GM23338 (cell line): ENCODE measurements around the gene ZGPAT. TPM values are rescaled to one million over a fixed set of nuclear protein-coding genes. Genes with fewer than 3 reads are reported as not detected.

Experiments used
- ATAC-seq: fragments of 200-7000 bp; cut with Tn5 transposase; 3 replicates; pipeline ENCODE4 v1.9.1; 2020
- DNase-seq: peaks from one replicate; pipeline ENCODE4 v3.0.0-alpha.2; 2015; ENCODE audit warnings: low spot score
- H2AFZ ChIP-seq: fragments of 200-600 bp; sonication (generic); 2 replicates; pipeline ENCODE4 v1.8.0; 2016; ENCODE audit warnings: antibody characterized with exemption, mild to moderate bottlenecking, moderate library complexity
- H3F3A ChIP-seq: fragments of 200-600 bp; sonication (generic); replicated peaks from 2 replicates; pipeline ENCODE4 v1.8.0; 2017; ENCODE audit warnings: antibody characterized with exemption, mixed run types, low read depth
- H3K27ac ChIP-seq: fragments of 200-600 bp; sonication (generic); 2 replicates; pipeline ENCODE4 v1.6.1; 2016; ENCODE audit warnings: low read depth
- H3K27me3 ChIP-seq: fragments of 200-600 bp; sonication (generic); 2 replicates; pipeline ENCODE4 v1.8.0; 2016; ENCODE audit warnings: mild to moderate bottlenecking, mixed run types, moderate library complexity; ENCODE audit not compliant: insufficient read depth
- H3K36me3 ChIP-seq: fragments of 200-600 bp; sonication (generic); 2 replicates; pipeline ENCODE4 v1.8.0; 2016; ENCODE audit warnings: mild to moderate bottlenecking; ENCODE audit not compliant: insufficient read depth
- H3K4me1 ChIP-seq: fragments of 200-600 bp; sonication (generic); 2 replicates; pipeline ENCODE4 v1.8.0; 2016; ENCODE audit warnings: mild to moderate bottlenecking, moderate library complexity; ENCODE audit not compliant: insufficient read depth
- H3K4me2 ChIP-seq: fragments of 200-600 bp; sonication (generic); 2 replicates; pipeline ENCODE4 v1.7.1; 2017; ENCODE audit warnings: mixed run types
- H3K4me3 ChIP-seq: fragments of 200-600 bp; sonication (generic); 2 replicates; pipeline ENCODE4 v1.6.1; 2016; ENCODE audit warnings: mixed run types
- H3K79me2 ChIP-seq: fragments of 200-600 bp; sonication (generic); replicated peaks from 2 replicates; pipeline ENCODE4 v1.8.0; 2017; ENCODE audit warnings: mild to moderate bottlenecking; ENCODE audit not compliant: insufficient read depth
- H3K9me2 ChIP-seq: fragments of 200-600 bp; sonication (generic); 2 replicates; pipeline ENCODE4 v1.8.0; 2017; ENCODE audit not compliant: insufficient read depth
- H4K20me1 ChIP-seq: fragments of 200-600 bp; sonication (generic); replicated peaks from 2 replicates; pipeline ENCODE4 v1.8.0; 2017; ENCODE audit warnings: mild to moderate bottlenecking; ENCODE audit not compliant: insufficient read depth
- H3K27ac Mint-ChIP-seq: 2 replicates; pipeline ENCODE4 v1.8.0; 2020; ENCODE audit warnings: inconsistent platforms, mild to moderate bottlenecking, moderate library complexity, mixed read lengths
- H3K27me3 Mint-ChIP-seq: 3 replicates; pipeline ENCODE4 v1.8.0; 2022; ENCODE audit warnings: low read depth, mild to moderate bottlenecking, moderate library complexity, mixed read lengths, inconsistent platforms; ENCODE audit not compliant: insufficient read depth, poor library complexity
- H3K36me3 Mint-ChIP-seq: 3 replicates; pipeline ENCODE4 v1.8.0; 2021; ENCODE audit warnings: low read depth, mild to moderate bottlenecking, inconsistent platforms, moderate library complexity, mixed read lengths
- H3K4me1 Mint-ChIP-seq: 3 replicates; pipeline ENCODE4 v1.8.0; 2020; ENCODE audit warnings: mild to moderate bottlenecking, inconsistent platforms, mixed read lengths
- H3K4me3 Mint-ChIP-seq: 3 replicates; pipeline ENCODE4 v1.8.0; 2021; ENCODE audit warnings: moderate library complexity, mild to moderate bottlenecking, inconsistent platforms, mixed read lengths
- H3K9me3 Mint-ChIP-seq: 3 replicates; pipeline ENCODE4 v1.8.0; 2020; ENCODE audit warnings: moderate library complexity, mild to moderate bottlenecking, inconsistent platforms, mixed read lengths
- CREB1 ChIP-seq: fragments of 250-450 bp; sonication (Bioruptor Pico); IDR thresholded peaks from 2 replicates; pipeline ENCODE4 v1.5.0; 2020; ENCODE audit warnings: low read depth, mild to moderate bottlenecking, moderate library complexity
- CTCF ChIP-seq, 2 experiments: fragments of 200-600 bp in 1 of 2; sonication (generic) in 1 of 2; conservative IDR thresholded peaks; 2 replicates each; pipeline versions ENCODE4 v1.5.1 to v1.6.1; 2016 to 2017; ENCODE audit warnings: antibody characterized with exemption in 2 of 2, low read depth in 2 of 2, mild to moderate bottlenecking in 2 of 2, moderate library complexity in 1 of 2
- EZH2 ChIP-seq: fragments of 200-600 bp; sonication (generic); IDR thresholded peaks from one replicate; pipeline ENCODE4 v1.8.0; 2017; ENCODE audit warnings: antibody characterized with exemption, mild to moderate bottlenecking, low read depth; ENCODE audit not compliant: unreplicated experiment
- JUNB ChIP-seq: IDR thresholded peaks from one replicate; pipeline ENCODE4 v1.6.1; 2016; ENCODE audit warnings: antibody characterized with exemption; ENCODE audit not compliant: unreplicated experiment
- POLR2AphosphoS5 ChIP-seq: IDR thresholded peaks from 2 replicates; pipeline ENCODE4 v1.6.1; 2016; ENCODE audit warnings: antibody characterized with exemption, low read depth
- REST ChIP-seq: IDR thresholded peaks from one replicate; pipeline ENCODE4 v1.6.1; 2018; ENCODE audit warnings: antibody characterized with exemption; ENCODE audit not compliant: unreplicated experiment
- STAT1 ChIP-seq: IDR thresholded peaks from one replicate; pipeline ENCODE4 v1.6.1; 2016; ENCODE audit warnings: antibody characterized with exemption; ENCODE audit not compliant: unreplicated experiment
- ZNF114 ChIP-seq: fragments of 250-450 bp; sonication (Bioruptor Pico); IDR thresholded peaks from 2 replicates; pipeline ENCODE4 v1.5.0; 2020; ENCODE audit warnings: mild to moderate bottlenecking, moderate library complexity
- ZNF331 ChIP-seq: fragments of 250-450 bp; sonication (Bioruptor Pico); IDR thresholded peaks from 2 replicates; pipeline ENCODE4 v1.5.0; 2020; ENCODE audit warnings: low read depth, mild to moderate bottlenecking, moderate library complexity
- polyA plus RNA-seq: library from polyadenylated mRNA; unstranded; fragments of >200 nt; fragmentation: Nextera tagmentation; extraction: Ambion mirVana; gene quantifications from 2 replicates; pipeline ENCODE4 v1.2.1, GENCODE V29; 2016
- total RNA-seq: library from RNA; depleted of rRNA; stranded (reverse); fragments of >200 nt; shearing (Covaris generic); gene quantifications from 2 replicates; pipeline ENCODE4 v1.2.3, GENCODE V29; 2014

The ZGPAT gene
- total and polyA plus RNA-seq, 2 experiments from 2014 or later: 25.0 to 39.2 TPM

GRCh38 chr20:63696306-63696627, 11.6 kb upstream of the ZGPAT start:
- H3K9me2 ChIP-seq: no peaks in the 10 kb centered on the region
- H3K27ac ChIP-seq: no peak overlapping the region
- H3K79me2 ChIP-seq: no peaks in the 10 kb centered on the region
- peak overlapping the region; percentile 65 for H3K4me3 ChIP-seq
- H3K27me3 ChIP-seq: no peaks in the 10 kb centered on the region
- peaks cover 3% of the 10 kb centered on the region; the same call in 2 of the 3 replicates for H3K4me1 Mint-ChIP-seq
- no peaks in the 10 kb centered on the region for H3K4me1 ChIP-seq
- H2AFZ ChIP-seq: no peak overlapping the region
- peak overlapping the region; percentile 61; the same call in 2 of the 3 replicates for H3K4me3 Mint-ChIP-seq
- peak; percentile 82 for ATAC-seq
- no peaks in the 10 kb centered on the region for H4K20me1 ChIP-seq
- H3K9me3 Mint-ChIP-seq: peaks cover 14% of the 10 kb centered on the region; the same call in 2 of the 3 replicates
- H3F3A ChIP-seq: peaks cover 4% of the 10 kb centered on the region; the same call in 1 of the 2 replicates
- peak; percentile 47 for TF ChIP-seq REST
- TF ChIP-seq POLR2AphosphoS5: no peak
- H3K36me3 Mint-ChIP-seq: peaks cover 26% of the 10 kb centered on the region
- H3K36me3 ChIP-seq: no peaks in the 10 kb centered on the region
- no peak overlapping the region for H3K27ac Mint-ChIP-seq
- DNase-seq: peak; percentile 82
- H3K4me2 ChIP-seq: peak overlapping the region; percentile 88
- peaks cover 32% of the 10 kb centered on the region for H3K27me3 Mint-ChIP-seq

GRCh38 chr20:63696628-63697356, 11.0 kb upstream of the ZGPAT start, which contains the start of gene TNFRSF6B:
Gene TNFRSF6B, plus strand, starts transcription at chr20:63696652. Its CDS starts 116 bp downstream, at chr20:63696768.
- TF ChIP-seq CREB1: no peak
- no peak for TF ChIP-seq STAT1
- TF ChIP-seq POLR2AphosphoS5: peak; percentile 57; the same call in 1 of the 2 replicates
- TF ChIP-seq REST: no peak
- TF ChIP-seq ZNF114: no peak
- no peak for TF ChIP-seq EZH2
- TF ChIP-seq ZNF331 (CRISPR knock-in tag): no peak
- TF ChIP-seq JUNB: no peak
- TF ChIP-seq CTCF (conservative IDR thresholded peaks at IDR 0.05; ENCODE audit: low read depth in 2 of 2): no peak
- H4K20me1 ChIP-seq: no peaks in the 10 kb centered on the region
- peaks cover 4% of the 10 kb centered on the region; the same call in 1 of the 2 replicates for H3F3A ChIP-seq
- H3K4me1 ChIP-seq: no peaks in the 10 kb centered on the region
- no peaks in the 10 kb centered on the region for H3K9me2 ChIP-seq
- Mint-ChIP-seq H3K36me3 (peaks cover 23% of the 10 kb centered on the region), H3K4me1 (peaks cover 3% of the 10 kb centered on the region; the same call in 2 of the 3 replicates), H3K27me3 (peaks cover 31% of the 10 kb centered on the region), H3K27ac (no peak within 1 kb of the TSS), H3K4me3 (peak within 1 kb of the TSS; percentile 61), H3K9me3 (peaks cover 14% of the 10 kb centered on the region; the same call in 2 of the 3 replicates)
- H3K27me3 ChIP-seq: no peaks in the 10 kb centered on the region
- H3K4me2 ChIP-seq: peak within 1 kb of the TSS; percentile 88
- DNase-seq (no peak), ATAC-seq (peak; percentile 13)
- peak within 1 kb of the TSS; percentile 65 for H3K4me3 ChIP-seq
- no peaks in the 10 kb centered on the region for H3K36me3 ChIP-seq
- H2AFZ ChIP-seq: no peak within 1 kb of the TSS
- H3K79me2 ChIP-seq: no peaks in the 10 kb centered on the region
- no peak within 1 kb of the TSS for H3K27ac ChIP-seq
